K562 (cell line): ENCODE measurements around the gene TPD52L2. TPM values are rescaled to one million over a fixed set of nuclear protein-coding genes. Genes with fewer than 3 reads are reported as not detected.

Experiments used
- ASH1L ChIP-seq: fragments of 450-650 bp; IDR thresholded peaks from 2 replicates; pipeline ENCODE4 v1.6.1; 2018; ENCODE audit warnings: borderline replicate concordance, mild to moderate bottlenecking, low read depth; ENCODE audit not compliant: partially characterized antibody
- HMGN3 ChIP-seq: IDR thresholded peaks from 2 replicates; pipeline ENCODE4 v1.6.1; 2011; ENCODE audit warnings: borderline replicate concordance, low read depth, mild to moderate bottlenecking, mixed read lengths, low read length; ENCODE audit not compliant: insufficient read length; ENCODE audit errors: extremely low read depth
- IRF1 ChIP-seq: sonication (generic); formaldehyde crosslinking; IDR thresholded peaks from 2 replicates; pipeline ENCODE4 v1.8.0; 2022; ENCODE audit warnings: missing genetic modification reagents, mild to moderate bottlenecking, borderline replicate concordance
- LARP7 ChIP-seq: fragments of 450-650 bp; IDR thresholded peaks from 2 replicates; pipeline ENCODE4 v1.6.1; 2016
- MCM7 ChIP-seq, 2 experiments: fragments of 450-650 bp; IDR thresholded peaks; 2 replicates each; pipeline ENCODE4 v1.6.1; 2016 to 2018
- MTA1 ChIP-seq: fragments of 450-650 bp; IDR thresholded peaks from 2 replicates; pipeline ENCODE4 v1.6.1; 2017; ENCODE audit warnings: borderline replicate concordance
- RBBP5 ChIP-seq: fragments of 200-600 bp; sonication (generic); IDR thresholded peaks from 2 replicates; pipeline ENCODE4 v1.6.1; 2012; ENCODE audit warnings: borderline replicate concordance, mild to moderate bottlenecking, low read length, control low read depth, inconsistent platforms; ENCODE audit not compliant: insufficient read depth, poor library complexity, severe bottlenecking
- REST ChIP-seq, 2 experiments: fragments of 450-650 bp; formaldehyde crosslinking in 1 of 2; IDR thresholded peaks; 2 replicates each; pipeline versions ENCODE4 v1.4.0 to v1.6.1; 2014 to 2020; ENCODE audit warnings: mild to moderate bottlenecking in 2 of 2, borderline replicate concordance in 1 of 2, low read depth in 1 of 2
- SIN3A ChIP-seq, 2 experiments: fragments of 150-350 bp in 1 of 2; IDR thresholded peaks; 2 replicates each; pipeline ENCODE4 v1.6.1; 2011 to 2016; ENCODE audit warnings: borderline replicate concordance in 2 of 2, low read depth in 2 of 2, low read length in 2 of 2, mild to moderate bottlenecking in 2 of 2, moderate library complexity in 2 of 2; ENCODE audit not compliant: control insufficient read depth in 1 of 2
- SPI1 ChIP-seq: IDR thresholded peaks from 2 replicates; pipeline ENCODE4 v1.6.1; 2011; ENCODE audit warnings: low read depth, low read length, control low read depth, borderline replicate concordance
- STAT6 ChIP-seq: sonication (generic); formaldehyde crosslinking; IDR thresholded peaks from 2 replicates; pipeline ENCODE4 v1.8.1; 2023; ENCODE audit warnings: mild to moderate bottlenecking, missing genetic modification reagents
- ZBTB2 ChIP-seq: fragments of 450-650 bp; IDR thresholded peaks from 2 replicates; pipeline ENCODE4 v1.6.1; 2016; ENCODE audit warnings: antibody characterized with exemption
- ZNF134 ChIP-seq: fragments of 250-450 bp; sonication (Bioruptor Pico); conservative IDR thresholded peaks from 2 replicates; pipeline ENCODE4 v1.4.0; 2020
- ZNF197 ChIP-seq: fragments of 200-800 bp; sonication (Bioruptor generic); IDR thresholded peaks from 2 replicates; pipeline ENCODE4 v1.6.1; 2016; ENCODE audit warnings: low read depth, missing genetic modification characterization, missing compliant biosample characterization
- polyA plus RNA-seq, 8 experiments: library from polyadenylated mRNA; depleted of rRNA in 4 of 8; stranded (reverse) in 5 of 8; unstranded in 3 of 8; fragments of >200 nt; fragmentation: Nextera tagmentation in 2 of 8; fragmentation: Illumina TruSeq in 1 of 8; extraction: Ambion mirVana in 2 of 8; extraction: Trizol in 1 of 8; gene quantifications; 2 replicates each; pipeline versions ENCODE4 v1.2.1 to v1.2.3, GENCODE V29; 2011 to 2014; ENCODE audit warnings: inconsistent platforms in 1 of 8, missing spikeins in 1 of 8
- total RNA-seq, 7 experiments: library from RNA; depleted of rRNA in 6 of 7; stranded (reverse); fragments of >200 nt in 6 of 7; fragmentation: Illumina TruSeq in 2 of 7; extraction: Trizol in 2 of 7; gene quantifications; 2 replicates each; pipeline versions ENCODE4 v1.2.1 to v1.2.3, GENCODE V29; 2011 to 2021; ENCODE audit warnings: low replicate concordance in 1 of 7

Gene TPD52L2
- total and polyA plus RNA-seq, 9 of the 15 experiments (the other 6 are each of a cell fraction or from before 2014, with no cell fraction given): 1.9 to 117 (median 74.6) TPM

- TF ChIP-seq REST (IDR thresholded peaks at IDR 0.05; ENCODE audit: borderline replicate concordance) (no peak), REST (CRISPR knock-in tag; IDR thresholded peaks at IDR 0.05; ENCODE audit: low read depth) (0 out of 2 replicates have a peak, but pooled peaks have one; percentile 6), RBBP5 (no peak), LARP7 (peak; percentile 94), SPI1 (no peak), ZNF197 (CRISPR knock-in tag) (peak; percentile 75; the same call in 1 of the 2 replicates), STAT6 (CRISPR knock-in tag) (0 out of 2 replicates have a peak, but pooled peaks have one; percentile 15), MTA1 (no peak), ZBTB2 (0 out of 2 replicates have a peak, but pooled peaks have one; percentile 19), ASH1L (no peak), ZNF134 (CRISPR knock-in tag) (no peak), IRF1 (CRISPR knock-in tag) (no peak), SIN3A (IDR thresholded peaks at IDR 0.05; ENCODE audit: borderline replicate concordance in 2 of 2, control insufficient read depth in 1 of 2, low read depth in 2 of 2, low read length in 2 of 2) (peak; percentile 3 to 43; a peak in 2 of 4 replicates), MCM7 (IDR thresholded peaks at IDR 0.05) (no peak), HMGN3 (peak; percentile 39)
Measured at GRCh38 chr20:63864545-63864977, 509 bp upstream of the TPD52L2 start (continued).
